ENCODE measurements around the gene TACSTD2.

- TF ChIP-seq CTCF (conservative IDR thresholded peaks at IDR 0.05; ENCODE audit: low read depth, low read length) (no peak), EZH2 (IDR thresholded peaks at IDR 0.05; ENCODE audit: borderline replicate concordance, low read depth, low read length, poor library complexity, severe bottlenecking) (no peak)
Observed at GRCh38 chr1:58592522-58593134, 15.6 kb upstream of the TACSTD2 start.
